Retinal pigment epithelial cell (primary cell): ENCODE data around the gene SPTBN5.

Source experiments
- DNase-seq: peaks from one replicate; pipeline ENCODE4 v3.0.0-alpha.2; 2010; ENCODE audit warnings: low read depth
- H3K4me3 ChIP-seq: 2 replicates; pipeline ENCODE4 v1.5.1; 2011; ENCODE audit warnings: mild to moderate bottlenecking, low read length, control low read depth, moderate library complexity
- CTCF ChIP-seq: conservative IDR thresholded peaks from 2 replicates; pipeline ENCODE4 v1.5.1; 2011; ENCODE audit warnings: low read depth, low read length, control low read depth, inconsistent platforms

Gene SPTBN5

DNA sequence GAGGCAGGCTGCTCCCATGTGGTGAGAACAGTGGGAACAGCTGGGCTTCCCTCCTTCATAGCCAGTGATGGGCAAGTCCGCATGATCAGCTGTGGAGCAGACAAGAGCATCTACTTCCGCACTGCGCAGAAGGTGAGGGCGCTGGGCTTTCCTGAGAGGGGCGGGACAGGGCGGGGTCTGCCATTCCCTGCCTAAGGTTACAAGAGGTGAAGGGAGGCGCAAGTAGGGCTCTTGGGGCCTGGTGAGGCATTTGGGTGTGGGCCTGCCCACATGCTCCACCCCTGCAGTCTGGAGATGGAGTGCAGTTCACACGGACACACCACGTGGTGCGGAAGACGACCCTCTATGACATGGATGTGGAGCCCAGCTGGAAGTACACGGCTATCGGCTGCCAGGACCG is 76.5 kb downstream of the SPTBN5 start:
- no peak for TF ChIP-seq CTCF
- DNase-seq = no peak
- H3K4me3 ChIP-seq = no peak overlapping the region

- TF ChIP-seq CTCF = no peak
- DNase-seq = no peak
- no peak overlapping the region for H3K4me3 ChIP-seq
These were observed 77.1 kb downstream of the SPTBN5 start for GRCh38 chr15:41816788-41817187.

DNA sequence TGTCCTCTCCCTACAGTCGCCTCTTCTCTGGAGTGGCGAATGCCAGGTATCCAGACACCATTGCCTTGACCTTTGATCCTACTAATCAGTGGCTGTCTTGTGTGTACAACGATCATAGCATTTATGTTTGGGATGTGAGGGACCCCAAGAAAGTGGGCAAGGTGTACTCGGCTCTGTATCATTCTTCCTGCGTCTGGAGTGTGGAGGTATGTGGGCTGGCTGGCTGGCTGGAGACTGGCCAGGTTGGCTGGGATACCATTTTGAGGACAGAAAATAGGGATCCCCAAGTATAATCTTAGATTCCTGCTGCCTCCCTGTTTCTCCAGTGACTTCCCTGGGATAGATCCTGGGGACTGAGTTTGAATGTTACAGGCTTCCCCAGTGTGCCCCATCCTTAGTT is 79.3 kb downstream of the SPTBN5 start:
- no peak for TF ChIP-seq CTCF
- no peak overlapping the region for H3K4me3 ChIP-seq
- no peak for DNase-seq

GRCh38 chr15:41813426-41813825 is 80.4 kb downstream of the SPTBN5 start:
- no peak for TF ChIP-seq CTCF
- no peak overlapping the region for H3K4me3 ChIP-seq
- no peak for DNase-seq

DNA sequence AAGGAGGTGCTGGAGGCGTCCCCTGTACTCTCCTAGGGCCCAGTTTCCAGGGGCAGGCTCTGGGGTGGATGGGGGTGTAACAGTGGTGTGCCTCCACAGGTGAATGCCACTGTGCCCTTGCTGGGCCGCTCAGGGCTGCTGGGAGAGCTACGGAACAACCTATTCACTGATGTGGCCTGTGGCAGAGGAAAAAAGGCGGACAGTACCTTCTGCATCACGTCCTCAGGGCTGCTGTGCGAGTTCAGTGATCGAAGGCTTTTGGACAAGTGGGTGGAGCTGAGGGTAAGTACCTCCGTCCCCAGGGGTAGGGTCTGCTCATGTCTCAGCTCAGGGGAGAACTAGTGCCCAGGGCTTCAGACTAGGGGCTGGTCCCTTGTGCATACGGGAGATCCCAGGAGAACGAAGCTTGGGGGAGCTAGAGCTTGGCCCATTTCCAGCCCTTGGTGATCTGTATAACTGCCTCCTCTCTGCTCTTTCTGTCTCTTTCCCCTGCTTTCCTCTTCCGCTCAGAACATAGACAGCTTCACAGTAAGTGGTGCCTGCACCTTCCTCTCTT is 81.0 kb downstream of the SPTBN5 start:
- no peak for TF ChIP-seq CTCF
- no peak overlapping the region for H3K4me3 ChIP-seq
- no peak for DNase-seq

DNA sequence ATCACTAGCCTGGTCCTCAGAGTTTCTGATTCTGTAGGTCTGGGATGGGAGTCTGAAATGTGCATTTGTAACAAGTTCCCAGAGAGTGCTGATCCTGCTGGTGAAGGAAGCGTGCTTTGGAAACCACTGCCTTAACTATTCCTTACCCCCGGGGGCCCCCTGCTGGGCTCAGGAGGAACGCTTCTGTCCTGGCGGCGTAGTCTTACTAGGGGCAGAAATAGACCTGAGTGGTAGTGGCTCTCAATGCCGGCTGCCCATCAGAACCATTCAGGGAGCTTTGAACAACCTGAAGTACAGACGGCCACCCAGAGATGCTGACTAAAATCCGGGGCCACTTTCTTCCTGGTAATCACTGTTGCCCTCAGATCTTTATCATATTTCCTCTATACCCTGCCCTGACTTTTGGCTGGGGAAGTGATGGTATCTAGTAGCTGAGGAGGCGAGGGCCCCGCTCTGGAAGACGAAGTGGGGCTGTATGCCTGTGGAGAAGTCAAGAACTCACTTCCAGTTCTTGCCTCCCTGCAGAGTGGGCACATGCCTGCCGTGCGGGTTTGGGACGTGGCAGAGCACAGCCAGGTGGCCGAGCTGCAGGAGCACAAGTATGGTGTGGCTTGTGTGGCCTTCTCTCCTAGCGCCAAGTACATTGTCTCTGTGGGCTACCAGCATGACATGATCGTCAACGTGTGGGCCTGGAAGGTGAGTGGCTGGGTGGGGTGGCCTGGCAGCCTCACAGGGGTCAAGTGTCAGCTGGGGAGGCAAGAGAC is 82.2 kb downstream of the SPTBN5 start:
- TF ChIP-seq CTCF = peak; percentile 92
- no peak for DNase-seq
- H3K4me3 ChIP-seq = no peak overlapping the region
